ENCODE data around the gene FHIT.

DNA sequence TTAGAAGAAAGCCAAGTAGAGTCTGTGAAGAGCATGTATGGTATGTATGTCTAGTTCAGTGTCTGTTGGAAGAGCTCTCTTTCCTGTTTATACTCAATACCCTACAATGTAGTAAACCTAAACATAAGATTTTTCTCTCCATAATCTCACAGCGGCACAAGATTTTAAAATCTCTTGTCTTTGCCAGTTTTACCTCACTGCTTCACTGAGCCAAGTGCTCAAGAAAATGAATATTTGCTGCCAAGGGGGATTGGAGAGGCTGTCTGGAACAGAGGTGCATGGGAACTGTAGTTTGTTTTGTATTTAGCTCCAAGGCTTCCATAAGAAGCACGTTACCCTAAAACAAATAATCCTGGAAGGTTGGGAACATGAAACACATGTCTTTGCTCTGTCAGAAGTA is 49.5 kb upstream of the FHIT start:
- TF ChIP-seq, protein P1, sequence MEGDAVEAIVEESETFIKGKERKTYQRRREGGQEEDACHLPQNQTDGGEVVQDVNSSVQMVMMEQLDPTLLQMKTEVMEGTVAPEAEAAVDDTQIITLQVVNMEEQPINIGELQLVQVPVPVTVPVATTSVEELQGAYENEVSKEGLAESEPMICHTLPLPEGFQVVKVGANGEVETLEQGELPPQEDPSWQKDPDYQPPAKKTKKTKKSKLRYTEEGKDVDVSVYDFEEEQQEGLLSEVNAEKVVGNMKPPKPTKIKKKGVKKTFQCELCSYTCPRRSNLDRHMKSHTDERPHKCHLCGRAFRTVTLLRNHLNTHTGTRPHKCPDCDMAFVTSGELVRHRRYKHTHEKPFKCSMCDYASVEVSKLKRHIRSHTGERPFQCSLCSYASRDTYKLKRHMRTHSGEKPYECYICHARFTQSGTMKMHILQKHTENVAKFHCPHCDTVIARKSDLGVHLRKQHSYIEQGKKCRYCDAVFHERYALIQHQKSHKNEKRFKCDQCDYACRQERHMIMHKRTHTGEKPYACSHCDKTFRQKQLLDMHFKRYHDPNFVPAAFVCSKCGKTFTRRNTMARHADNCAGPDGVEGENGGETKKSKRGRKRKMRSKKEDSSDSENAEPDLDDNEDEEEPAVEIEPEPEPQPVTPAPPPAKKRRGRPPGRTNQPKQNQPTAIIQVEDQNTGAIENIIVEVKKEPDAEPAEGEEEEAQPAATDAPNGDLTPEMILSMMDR (IDR thresholded peaks at IDR 0.05), result no peak
- no peak for TF ChIP-seq POLR2A (IDR thresholded peaks at IDR 0.05)
